Suprapubic skin (tissue), 3 donors: ENCODE data around the gene ORC3.

Source experiments
- EP300 ChIP-seq: sonication (generic); formaldehyde crosslinking; IDR thresholded peaks from one replicate; pipeline ENCODE4 v1.6.1; 2017; ENCODE audit warnings: antibody characterized with exemption
- POLR2A ChIP-seq, 2 donors: fragments of 450-650 bp; IDR thresholded peaks; one replicate each; pipeline ENCODE4 v1.6.1; 2017; ENCODE audit warnings: antibody characterized with exemption in 2 of 2, mild to moderate bottlenecking in 2 of 2, moderate library complexity in 2 of 2
- TF ChIP-seq, protein P1 (sequence below), 2 donors: fragments of 200-600 bp in 1 of 2; fragments of 450-650 bp in 1 of 2; sonication (generic) in 1 of 2; IDR thresholded peaks; one replicate each; pipeline ENCODE4 v1.5.1; 2016 to 2019; ENCODE audit warnings: antibody characterized with exemption in 2 of 2, mild to moderate bottlenecking in 1 of 2, moderate library complexity in 1 of 2

GRCh38 chr6:87661503-87661902 is 71.6 kb downstream of the ORC3 start:
- TF ChIP-seq, protein P1, sequence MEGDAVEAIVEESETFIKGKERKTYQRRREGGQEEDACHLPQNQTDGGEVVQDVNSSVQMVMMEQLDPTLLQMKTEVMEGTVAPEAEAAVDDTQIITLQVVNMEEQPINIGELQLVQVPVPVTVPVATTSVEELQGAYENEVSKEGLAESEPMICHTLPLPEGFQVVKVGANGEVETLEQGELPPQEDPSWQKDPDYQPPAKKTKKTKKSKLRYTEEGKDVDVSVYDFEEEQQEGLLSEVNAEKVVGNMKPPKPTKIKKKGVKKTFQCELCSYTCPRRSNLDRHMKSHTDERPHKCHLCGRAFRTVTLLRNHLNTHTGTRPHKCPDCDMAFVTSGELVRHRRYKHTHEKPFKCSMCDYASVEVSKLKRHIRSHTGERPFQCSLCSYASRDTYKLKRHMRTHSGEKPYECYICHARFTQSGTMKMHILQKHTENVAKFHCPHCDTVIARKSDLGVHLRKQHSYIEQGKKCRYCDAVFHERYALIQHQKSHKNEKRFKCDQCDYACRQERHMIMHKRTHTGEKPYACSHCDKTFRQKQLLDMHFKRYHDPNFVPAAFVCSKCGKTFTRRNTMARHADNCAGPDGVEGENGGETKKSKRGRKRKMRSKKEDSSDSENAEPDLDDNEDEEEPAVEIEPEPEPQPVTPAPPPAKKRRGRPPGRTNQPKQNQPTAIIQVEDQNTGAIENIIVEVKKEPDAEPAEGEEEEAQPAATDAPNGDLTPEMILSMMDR (IDR thresholded peaks at IDR 0.05): no peak
- TF ChIP-seq POLR2A (IDR thresholded peaks at IDR 0.05): no peak
- TF ChIP-seq EP300: no peak
